K562 (cell line): Measurements from ENCODE around the gene PUM2. TPM values are rescaled to one million over a fixed set of nuclear protein-coding genes. Genes with fewer than 3 reads are reported as not detected.
A peak's percentile ranks its signal among the peaks of the same experiment; 100 is the strongest.

Experiments used
- CTCFL ChIP-seq: IDR thresholded peaks from 2 replicates; pipeline ENCODE4 v1.6.1; 2011; ENCODE audit warnings: borderline replicate concordance, low read depth, mild to moderate bottlenecking, moderate library complexity, low read length; ENCODE audit not compliant: insufficient read depth, poor library complexity, severe bottlenecking
- ETV6 ChIP-seq, 3 experiments: fragments of 150-350 bp in 1 of 3; sonication (generic) in 1 of 3; formaldehyde crosslinking in 1 of 3; IDR thresholded peaks; 2 replicates each; pipeline versions ENCODE4 v1.6.1 to v1.8.0; 2014 to 2022; ENCODE audit warnings: borderline replicate concordance in 2 of 3, low read depth in 2 of 3, antibody characterized with exemption in 1 of 3, low read length in 1 of 3, mild to moderate bottlenecking in 1 of 3, missing genetic modification reagents in 1 of 3
- FOXM1 ChIP-seq, 2 experiments: fragments of 450-650 bp in 1 of 2; sonication (generic) in 1 of 2; formaldehyde crosslinking in 1 of 2; IDR thresholded peaks; 2 replicates each; pipeline versions ENCODE4 v1.6.1 to v1.9.0; 2017 to 2022; ENCODE audit warnings: low read depth in 2 of 2, mild to moderate bottlenecking in 2 of 2, missing genetic modification reagents in 1 of 2, moderate library complexity in 1 of 2
- JUN ChIP-seq, 2 experiments: sonication (generic) in 1 of 2; formaldehyde crosslinking in 1 of 2; IDR thresholded peaks; 2 replicates each; pipeline versions ENCODE4 v1.6.1 to v1.8.0; 2012 to 2022; ENCODE audit warnings: borderline replicate concordance in 2 of 2, mild to moderate bottlenecking in 2 of 2, improper control_type of control experiment in 1 of 2, low read depth in 1 of 2, low read length in 1 of 2, missing genetic modification reagents in 1 of 2
- LCOR ChIP-seq: sonication (generic); formaldehyde crosslinking; IDR thresholded peaks from 2 replicates; pipeline ENCODE4 v1.8.0; 2022; ENCODE audit warnings: mild to moderate bottlenecking, missing genetic modification reagents
- MAFG ChIP-seq: fragments of 450-650 bp; conservative IDR thresholded peaks from 2 replicates; pipeline ENCODE4 v1.6.1; 2016; ENCODE audit warnings: missing genetic modification characterization, missing compliant biosample characterization
- MAX ChIP-seq: sonication (generic); formaldehyde crosslinking; IDR thresholded peaks from 2 replicates; pipeline ENCODE4 v1.9.0; 2022; ENCODE audit warnings: mild to moderate bottlenecking, missing genetic modification reagents
- PRDM10 ChIP-seq: fragments of 450-650 bp; IDR thresholded peaks from 2 replicates; pipeline ENCODE4 v1.6.1; 2018; ENCODE audit not compliant: partially characterized antibody
- RBM34 ChIP-seq: fragments of 200-400 bp; formaldehyde crosslinking; IDR thresholded peaks from 2 replicates; pipeline ENCODE4 v1.6.1; 2018; ENCODE audit warnings: low read length, borderline replicate concordance; ENCODE audit not compliant: insufficient read depth
- SMAD2 ChIP-seq: fragments of 150-350 bp; IDR thresholded peaks from 2 replicates; pipeline ENCODE4 v1.6.1; 2014; ENCODE audit warnings: low read depth, mild to moderate bottlenecking, low read length
- TAF7 ChIP-seq: fragments of 450-650 bp; IDR thresholded peaks from 2 replicates; pipeline ENCODE4 v1.6.1; 2016; ENCODE audit warnings: missing genetic modification characterization, missing compliant biosample characterization
- TFAP4 ChIP-seq: sonication (generic); formaldehyde crosslinking; IDR thresholded peaks from 2 replicates; pipeline ENCODE4 v1.8.0; 2022; ENCODE audit warnings: missing genetic modification reagents, mild to moderate bottlenecking, moderate library complexity, borderline replicate concordance
- ZBTB1 ChIP-seq: sonication (generic); formaldehyde crosslinking; IDR thresholded peaks from 2 replicates; pipeline ENCODE4 v1.8.1; 2023; ENCODE audit warnings: missing genetic modification reagents, low read depth, mild to moderate bottlenecking, borderline replicate concordance
- ZZZ3 ChIP-seq: fragments of 450-650 bp; IDR thresholded peaks from 2 replicates; pipeline ENCODE4 v1.6.1; 2016; ENCODE audit warnings: antibody characterized with exemption, mild to moderate bottlenecking, moderate library complexity
- polyA plus RNA-seq, 8 experiments: library from polyadenylated mRNA; depleted of rRNA in 4 of 8; stranded (reverse) in 5 of 8; unstranded in 3 of 8; fragments of >200 nt; fragmentation: Nextera tagmentation in 2 of 8; fragmentation: Illumina TruSeq in 1 of 8; extraction: Ambion mirVana in 2 of 8; extraction: Trizol in 1 of 8; gene quantifications; 2 replicates each; pipeline versions ENCODE4 v1.2.1 to v1.2.3, GENCODE V29; 2011 to 2014; ENCODE audit warnings: inconsistent platforms in 1 of 8, missing spikeins in 1 of 8
- total RNA-seq, 7 experiments: library from RNA; depleted of rRNA in 6 of 7; stranded (reverse); fragments of >200 nt in 6 of 7; fragmentation: Illumina TruSeq in 2 of 7; extraction: Trizol in 2 of 7; gene quantifications; 2 replicates each; pipeline versions ENCODE4 v1.2.1 to v1.2.3, GENCODE V29; 2011 to 2021; ENCODE audit warnings: low replicate concordance in 1 of 7
- TF ChIP-seq, protein P1 (sequence below): fragments of 450-650 bp; conservative IDR thresholded peaks from 2 replicates; pipeline ENCODE4 v1.6.1; 2016; ENCODE audit warnings: missing genetic modification characterization, low read depth, mild to moderate bottlenecking, control low read depth, missing compliant biosample characterization

The PUM2 gene
- total and polyA plus RNA-seq, 9 of the 15 experiments (the other 6 are each of a cell fraction or from before 2014, with no cell fraction given), result 13.4 to 61.9 (median 28.3) TPM

- no peak for TF ChIP-seq TFAP4 (CRISPR knock-in tag)
- no peak for TF ChIP-seq FOXM1 (IDR thresholded peaks at IDR 0.05; ENCODE audit: low read depth)
- no peak for TF ChIP-seq FOXM1 (CRISPR knock-in tag; IDR thresholded peaks at IDR 0.05; ENCODE audit: low read depth)
- TF ChIP-seq MAFG (tag), result no peak
- 0 out of 2 replicates have a peak, but pooled peaks have one; percentile 24 for TF ChIP-seq MAX (CRISPR knock-in tag)
- no peak for TF ChIP-seq ZZZ3
- no peak for TF ChIP-seq PRDM10
- peak; percentile 43; the same call in 1 of the 2 replicates for TF ChIP-seq JUN (IDR thresholded peaks at IDR 0.05; ENCODE audit: borderline replicate concordance, low read depth, low read length)
- TF ChIP-seq JUN (CRISPR knock-in tag; IDR thresholded peaks at IDR 0.05; ENCODE audit: borderline replicate concordance), result no peak
- TF ChIP-seq SMAD2, result no peak
- TF ChIP-seq, protein P1, sequence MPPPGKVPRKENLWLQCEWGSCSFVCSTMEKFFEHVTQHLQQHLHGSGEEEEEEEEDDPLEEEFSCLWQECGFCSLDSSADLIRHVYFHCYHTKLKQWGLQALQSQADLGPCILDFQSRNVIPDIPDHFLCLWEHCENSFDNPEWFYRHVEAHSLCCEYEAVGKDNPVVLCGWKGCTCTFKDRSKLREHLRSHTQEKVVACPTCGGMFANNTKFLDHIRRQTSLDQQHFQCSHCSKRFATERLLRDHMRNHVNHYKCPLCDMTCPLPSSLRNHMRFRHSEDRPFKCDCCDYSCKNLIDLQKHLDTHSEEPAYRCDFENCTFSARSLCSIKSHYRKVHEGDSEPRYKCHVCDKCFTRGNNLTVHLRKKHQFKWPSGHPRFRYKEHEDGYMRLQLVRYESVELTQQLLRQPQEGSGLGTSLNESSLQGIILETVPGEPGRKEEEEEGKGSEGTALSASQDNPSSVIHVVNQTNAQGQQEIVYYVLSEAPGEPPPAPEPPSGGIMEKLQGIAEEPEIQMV, result no peak
- TF ChIP-seq TAF7, result no peak
- TF ChIP-seq RBM34, result no peak
- TF ChIP-seq LCOR (CRISPR knock-in tag), result no peak
- no peak for TF ChIP-seq ZBTB1
- TF ChIP-seq CTCFL, result no peak
- TF ChIP-seq ETV6 (IDR thresholded peaks at IDR 0.05; ENCODE audit: borderline replicate concordance in 1 of 2, low read depth in 2 of 2, low read length in 1 of 2), result no peak
- no peak for TF ChIP-seq ETV6 (CRISPR knock-in tag; IDR thresholded peaks at IDR 0.05; ENCODE audit: borderline replicate concordance)
Observed at GRCh38 chr2:20391951-20392699, 41.5 kb upstream of the PUM2 start (continued).
